Measurements from ENCODE around the gene RPL27.
A peak's percentile ranks its signal among the peaks of the same experiment; 100 is the strongest.
"Not testable (repeated sequence)": the region's sequence is repeated elsewhere in the genome, so short reads cannot be mapped to it uniquely, and the experiment has no call there.

The RPL27 gene

DNA sequence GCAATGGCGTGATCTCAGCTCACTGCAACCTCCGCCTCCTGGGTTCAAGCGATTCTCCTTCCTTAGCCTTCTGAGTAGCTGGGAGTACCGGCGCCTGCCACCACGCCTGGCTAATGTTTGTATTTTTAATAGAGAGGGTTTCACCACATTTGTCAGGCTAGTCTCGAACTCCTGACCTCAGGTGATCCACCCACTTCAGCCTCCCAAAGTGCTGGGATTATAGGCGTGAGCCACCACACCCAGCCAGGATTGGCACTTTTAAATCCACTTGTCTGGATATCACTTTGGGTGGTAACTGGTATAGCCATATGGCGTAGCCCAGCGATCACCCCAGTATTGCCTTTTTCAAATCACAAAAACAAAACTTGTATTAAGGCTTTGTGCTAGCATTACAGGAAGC lies 4.3 kb upstream of the RPL27 start:
- DNase-seq (ENCODE audit: low spot score): not testable (repeated sequence)

DNA sequence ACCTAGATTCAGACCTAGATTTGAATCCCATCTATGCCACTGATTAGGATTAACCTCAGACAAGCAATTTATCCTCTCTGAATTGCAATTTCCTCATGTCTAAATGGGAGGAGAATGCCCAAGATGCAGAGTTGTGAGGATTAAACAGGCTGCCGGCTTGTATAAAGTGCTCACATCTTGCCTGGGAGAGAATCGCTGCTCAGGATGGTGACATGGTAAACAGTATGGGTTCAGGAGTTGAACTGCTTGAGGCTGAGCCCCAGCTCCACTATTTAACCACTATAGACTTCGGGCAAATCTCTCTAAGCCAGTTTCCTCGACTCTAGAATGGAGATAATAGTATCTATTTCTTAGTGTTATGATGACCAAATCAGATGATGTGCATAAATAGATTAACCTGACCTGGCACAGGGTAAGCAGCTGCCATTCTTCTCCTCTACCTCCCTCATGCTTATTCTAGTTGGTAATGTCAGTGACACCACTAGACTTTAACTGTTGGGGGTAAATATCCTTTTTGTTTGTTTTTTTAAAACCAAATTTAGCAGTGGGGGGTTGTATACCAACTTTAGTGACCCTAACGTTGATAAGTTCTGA lies 732 bp upstream of the RPL27 start:
- peak; percentile 20 for DNase-seq (ENCODE audit: low spot score)

DNA sequence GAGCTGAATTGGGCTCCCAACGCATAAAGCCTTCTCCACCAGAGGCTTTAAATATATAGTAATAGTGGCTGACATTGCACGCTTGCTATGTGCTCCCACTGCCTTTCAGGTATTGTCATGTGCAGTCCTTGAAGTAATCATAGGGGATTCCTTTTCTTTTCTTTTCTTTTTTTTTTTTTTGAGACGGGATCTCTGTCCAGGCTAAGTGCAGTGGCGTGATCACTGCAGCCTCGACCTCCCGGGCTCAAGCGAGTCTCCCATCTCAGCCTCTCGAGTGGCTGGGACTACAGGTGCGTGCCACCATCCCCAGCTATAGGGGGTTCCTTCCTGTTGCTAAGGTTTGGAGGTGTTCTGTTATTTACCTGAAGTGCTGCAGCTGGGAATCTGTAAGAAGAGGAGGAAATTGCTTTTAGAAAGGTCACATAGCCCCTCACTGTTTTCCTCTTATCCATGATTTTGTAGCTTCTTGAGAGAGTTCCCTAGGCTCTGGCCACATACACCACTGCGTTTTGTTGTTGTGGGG lies 845 bp downstream of the RPL27 start:
- no peak for DNase-seq (ENCODE audit: low spot score)

DNA sequence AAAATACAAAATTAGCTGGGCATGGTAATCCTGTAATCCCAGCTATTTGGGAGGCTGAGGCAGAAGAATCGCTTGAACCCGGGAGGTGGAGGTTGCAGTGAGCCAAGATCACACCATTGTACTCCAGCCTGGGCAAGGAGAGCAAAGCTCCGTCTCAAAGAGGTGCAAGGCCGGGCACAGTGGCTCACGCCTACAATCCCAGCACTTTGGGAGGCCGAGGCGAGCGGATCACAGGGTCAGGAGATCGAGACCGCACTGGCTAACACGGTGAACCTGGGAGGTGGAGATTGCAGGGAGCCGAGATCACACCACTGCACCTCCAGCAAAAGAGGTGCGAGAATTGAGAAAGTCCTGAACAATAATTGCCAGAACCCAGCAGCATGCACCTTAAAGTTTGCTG lies 2.7 kb downstream of the RPL27 start:
- DNase-seq (ENCODE audit: low spot score): not testable (repeated sequence)

DNA sequence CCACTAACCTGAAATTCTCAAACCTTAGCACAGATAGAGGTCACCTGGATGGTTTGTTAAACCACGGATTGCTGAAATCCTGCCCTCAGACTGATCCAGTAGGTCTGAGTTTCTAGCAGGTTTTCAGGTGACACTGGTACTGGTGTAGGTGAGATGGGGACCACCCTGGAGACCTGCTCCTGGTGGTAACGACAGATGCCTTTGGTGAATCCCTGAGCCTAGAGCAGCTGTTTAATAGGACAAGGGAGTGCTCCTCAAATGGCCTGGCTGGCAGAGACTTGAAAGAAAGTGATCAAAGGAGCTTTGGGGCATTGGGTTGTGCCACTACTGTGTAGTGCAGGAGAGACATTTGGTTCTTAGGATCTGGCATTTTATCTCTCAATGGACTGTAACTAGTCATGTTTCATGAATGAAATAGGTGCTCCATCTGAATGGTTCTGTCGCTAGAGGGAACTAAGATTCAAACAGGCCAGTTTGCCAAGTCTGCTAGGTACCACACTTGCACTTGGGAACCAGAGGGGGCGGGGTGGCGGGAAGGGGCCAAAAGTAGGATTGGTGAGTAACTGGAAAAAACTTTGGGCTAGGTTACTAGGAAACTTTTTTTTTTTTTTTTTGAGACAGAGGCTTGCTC lies 5.4 kb downstream of the RPL27 start:
- no peak for DNase-seq (ENCODE audit: low spot score)

DNA sequence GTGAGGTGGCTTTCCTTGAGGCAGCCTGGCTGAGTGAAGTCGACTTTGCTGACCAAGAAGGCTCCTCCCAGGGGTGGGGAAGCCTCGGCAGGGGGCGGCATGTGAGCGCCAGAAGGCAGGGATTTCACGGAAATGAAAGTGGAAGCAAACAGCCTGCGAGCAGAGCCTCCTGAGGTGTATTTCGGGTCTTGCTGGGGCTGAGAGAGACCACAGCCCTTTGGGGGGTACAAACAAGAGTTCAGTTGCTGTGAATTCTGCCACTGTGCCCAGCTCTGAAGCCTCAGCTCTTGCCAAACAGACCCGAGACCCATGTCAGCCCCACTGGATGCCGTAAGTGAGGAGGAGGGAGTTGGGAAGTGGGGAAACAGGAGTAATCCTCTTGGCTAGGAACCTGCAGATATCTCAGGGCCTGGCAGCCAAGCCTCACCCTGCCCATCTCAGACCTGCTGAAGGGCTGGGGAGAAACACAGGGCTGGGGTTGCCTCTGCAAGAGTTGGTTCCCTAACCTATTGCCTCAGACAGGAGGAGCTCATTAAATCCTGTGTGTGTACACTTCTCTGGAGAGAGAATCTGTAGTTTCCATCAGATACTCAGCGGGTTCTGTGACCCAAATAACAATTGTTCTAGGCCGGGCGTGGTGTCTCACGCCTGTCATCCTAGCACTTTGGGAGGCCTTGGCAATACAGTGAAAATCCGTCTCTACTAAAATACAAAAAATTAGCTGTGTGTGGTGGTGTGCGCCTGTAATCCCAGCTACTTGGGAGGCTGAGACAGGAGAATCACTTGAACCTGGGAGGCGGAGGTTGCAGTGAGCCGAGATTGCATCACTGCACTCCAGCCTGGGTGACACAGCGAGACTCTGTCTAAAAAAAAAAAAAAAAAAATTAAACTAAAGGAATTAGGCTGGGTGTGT lies 8.7 kb downstream of the RPL27 start, which contains the start of gene IFI35:
TSS of gene IFI35 (plus strand) at position 146 of the 913 bp plus-strand sequence. CDS start at position 310, 164 bp downstream.
- DNase-seq (ENCODE audit: low spot score): peak; percentile 78

DNA sequence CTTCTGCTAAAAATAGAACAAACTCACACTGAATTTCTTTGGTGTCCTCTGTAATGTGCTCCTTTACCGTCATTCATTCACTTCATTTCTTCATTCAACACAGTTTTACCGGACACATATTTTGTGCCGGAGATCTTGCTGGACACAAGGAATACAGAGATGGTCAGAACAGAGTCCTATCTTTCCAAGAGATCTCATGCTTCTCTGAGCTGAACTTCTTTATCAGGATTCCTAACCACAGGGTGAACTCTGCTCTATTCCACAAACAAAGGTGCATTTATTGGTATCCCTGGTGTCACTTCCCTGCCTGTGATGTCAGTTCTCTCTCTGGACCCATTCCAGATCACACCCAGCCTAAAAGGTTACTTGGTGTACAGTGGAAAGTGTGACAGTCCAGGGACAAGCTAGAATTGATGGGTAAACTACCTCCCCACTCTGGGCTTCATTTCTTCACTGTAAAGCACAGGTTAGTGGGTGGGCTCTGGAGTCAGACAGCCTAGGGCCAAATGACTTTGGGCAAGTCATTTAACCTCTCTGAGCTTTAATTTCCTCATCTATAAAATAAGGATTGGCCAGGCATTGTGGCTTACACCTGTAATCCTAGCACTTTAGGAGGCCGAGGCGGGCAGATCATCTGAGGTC lies 12.6 kb downstream of the RPL27 start:
- DNase-seq (ENCODE audit: low spot score): no peak

DNA sequence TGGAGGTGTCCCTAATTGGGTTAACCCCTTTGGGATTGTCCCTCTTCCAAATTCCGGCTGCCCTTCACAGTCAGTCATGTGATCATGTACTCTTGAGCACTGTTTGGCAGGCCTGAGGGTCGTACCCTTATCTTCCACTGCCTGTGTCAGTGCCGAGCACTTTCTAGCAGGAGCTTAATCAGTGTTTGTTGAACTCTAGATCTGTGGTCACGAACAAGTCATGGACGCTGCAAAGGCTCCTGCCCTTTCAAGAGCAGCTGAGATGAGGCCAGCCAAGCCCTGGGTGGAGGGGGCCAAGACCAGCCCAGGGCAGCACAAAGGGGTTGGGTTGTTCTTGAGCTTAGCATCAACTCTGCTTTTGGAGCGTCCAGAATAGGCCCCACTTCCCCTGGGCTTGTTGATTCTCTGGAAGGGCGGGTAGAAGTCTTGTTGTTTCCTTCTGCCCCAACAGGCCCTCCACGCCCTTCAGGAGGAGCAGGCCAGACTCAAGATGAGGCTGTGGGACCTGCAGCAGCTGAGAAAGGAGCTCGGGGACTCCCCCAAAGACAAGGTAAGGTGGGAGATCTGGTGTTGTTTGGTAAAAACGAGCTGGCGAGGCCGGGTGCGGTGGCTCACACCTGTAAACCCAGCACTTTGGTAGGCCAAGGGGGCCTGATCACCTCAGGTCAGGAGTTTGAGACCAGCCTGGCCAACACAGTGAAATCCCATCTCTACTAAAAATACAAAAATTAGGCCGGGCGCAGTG lies 13.7 kb downstream of the RPL27 start:
- no peak for DNase-seq (ENCODE audit: low spot score)

DNA sequence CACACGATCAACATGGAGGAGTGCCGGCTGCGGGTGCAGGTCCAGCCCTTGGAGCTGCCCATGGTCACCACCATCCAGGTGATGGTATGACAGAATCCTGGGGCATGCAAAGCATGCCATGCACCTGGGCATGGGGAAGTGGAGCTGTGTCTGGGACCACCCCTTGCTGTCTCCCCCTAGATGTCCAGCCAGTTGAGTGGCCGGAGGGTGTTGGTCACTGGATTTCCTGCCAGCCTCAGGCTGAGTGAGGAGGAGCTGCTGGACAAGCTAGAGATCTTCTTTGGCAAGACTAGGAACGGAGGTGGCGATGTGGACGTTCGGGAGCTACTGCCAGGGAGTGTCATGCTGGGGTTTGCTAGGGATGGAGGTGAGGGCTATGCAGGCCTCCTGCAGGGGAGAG lies 15.1 kb downstream of the RPL27 start:
- no peak for DNase-seq (ENCODE audit: low spot score)

DNA sequence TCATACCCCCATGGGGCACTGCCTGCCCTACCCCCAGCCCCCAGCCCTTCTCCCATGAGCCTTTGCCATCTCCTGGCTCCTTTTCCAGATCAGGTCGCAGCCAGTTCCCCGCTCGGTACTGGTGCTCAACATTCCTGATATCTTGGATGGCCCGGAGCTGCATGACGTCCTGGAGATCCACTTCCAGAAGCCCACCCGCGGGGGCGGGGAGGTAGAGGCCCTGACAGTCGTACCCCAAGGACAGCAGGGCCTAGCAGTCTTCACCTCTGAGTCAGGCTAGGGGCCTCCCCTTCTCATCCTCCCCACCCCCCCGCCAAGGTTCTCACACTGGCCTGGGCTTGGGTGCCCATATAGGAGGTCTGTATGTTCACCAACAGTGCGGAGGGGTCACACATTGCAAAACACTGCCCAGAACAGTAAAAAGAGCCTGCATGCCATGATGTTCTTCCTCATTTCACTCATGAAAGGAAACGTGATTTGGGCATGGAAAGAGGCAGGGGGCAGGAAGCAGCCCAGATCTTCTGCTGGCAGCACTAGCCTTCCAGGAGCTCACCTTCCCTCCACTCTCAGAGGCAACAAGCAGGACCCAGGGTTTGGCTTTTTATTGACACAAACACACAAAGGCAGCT lies 15.9 kb downstream of the RPL27 start:
- no peak for DNase-seq (ENCODE audit: low spot score)

DNA sequence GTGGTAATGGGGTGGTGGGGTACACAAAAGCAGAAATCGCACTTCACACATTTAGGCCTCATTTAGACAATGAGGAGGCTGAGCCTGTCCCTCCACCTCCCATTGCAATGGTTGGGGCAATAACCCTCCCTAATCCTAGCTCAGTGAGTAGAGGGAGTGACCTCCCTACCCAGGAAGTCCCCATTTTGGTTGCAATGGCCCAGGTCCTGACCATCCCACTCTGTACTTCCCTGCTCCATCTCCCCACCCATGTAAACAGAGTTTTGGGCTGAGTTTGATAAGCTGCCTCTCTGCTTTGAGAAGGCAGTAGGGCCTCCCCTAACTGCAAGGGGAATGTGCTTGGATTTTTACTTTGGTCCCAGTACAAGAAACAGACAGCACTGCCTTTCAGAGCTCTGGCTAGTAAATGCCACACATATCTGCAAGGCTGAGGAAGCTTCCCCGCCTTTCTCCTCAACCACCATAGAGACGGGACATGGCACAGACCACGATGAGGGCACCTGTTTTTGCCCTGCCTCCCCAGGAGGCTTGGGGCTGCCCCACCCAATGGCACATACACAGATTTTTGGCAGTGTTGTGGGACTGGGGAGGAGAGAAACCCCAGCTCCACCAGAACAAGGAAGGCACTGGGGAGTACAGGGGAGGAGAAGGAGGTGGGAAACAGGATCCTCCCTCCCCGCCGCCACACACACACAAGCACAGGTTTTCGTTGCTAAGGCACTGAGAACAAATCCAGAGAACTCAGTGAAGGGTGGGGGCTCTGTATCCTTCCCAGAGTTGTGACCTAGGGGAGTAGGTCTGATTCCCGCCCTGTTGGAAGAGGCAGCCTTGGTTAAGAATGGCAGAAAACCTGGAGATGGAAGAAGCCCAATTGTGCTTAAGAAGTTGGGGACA lies 16.7 kb downstream of the RPL27 start:
- DNase-seq (ENCODE audit: low spot score): no peak

DNA sequence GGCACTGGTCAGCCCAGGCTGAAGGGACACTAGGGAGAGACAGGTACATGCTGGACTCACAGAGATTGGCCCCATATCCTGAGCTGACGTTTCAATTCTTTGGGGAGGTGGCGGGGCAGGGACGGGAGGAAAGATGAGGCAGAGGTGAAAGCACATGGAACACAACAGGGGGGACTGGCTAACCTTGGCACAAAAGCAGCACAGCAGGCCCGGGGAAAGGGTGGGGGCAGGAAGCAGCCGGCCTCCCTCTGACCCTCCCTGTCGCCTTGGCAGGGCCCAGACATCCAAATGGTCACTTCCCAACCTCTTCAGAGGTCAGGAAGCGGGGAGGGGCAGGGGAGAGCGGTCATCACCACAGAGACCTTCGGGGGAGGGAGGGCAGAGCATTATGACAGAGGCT lies 17.4 kb downstream of the RPL27 start:
- no peak for DNase-seq (ENCODE audit: low spot score)

DNA sequence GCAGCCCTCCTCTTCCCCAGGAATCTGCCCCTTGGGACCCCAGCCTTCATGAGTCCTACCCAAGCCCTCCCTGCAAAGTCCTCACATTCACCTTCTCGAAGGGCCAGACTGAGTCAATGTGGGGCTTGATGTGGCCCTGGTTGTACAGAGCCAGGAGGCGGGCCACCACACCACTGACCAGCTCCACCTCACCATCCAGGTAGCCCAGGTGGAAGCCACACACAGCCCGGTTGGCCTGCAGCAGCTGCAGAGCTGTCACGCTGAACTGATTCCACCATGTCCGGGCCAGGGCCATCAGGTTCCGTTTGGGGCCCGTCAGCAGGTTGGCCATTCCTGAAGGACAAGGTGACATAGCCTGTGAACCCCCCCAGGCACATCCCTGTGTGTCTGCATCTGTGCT lies 18.0 kb downstream of the RPL27 start:
- DNase-seq (ENCODE audit: low spot score): no peak

DNA sequence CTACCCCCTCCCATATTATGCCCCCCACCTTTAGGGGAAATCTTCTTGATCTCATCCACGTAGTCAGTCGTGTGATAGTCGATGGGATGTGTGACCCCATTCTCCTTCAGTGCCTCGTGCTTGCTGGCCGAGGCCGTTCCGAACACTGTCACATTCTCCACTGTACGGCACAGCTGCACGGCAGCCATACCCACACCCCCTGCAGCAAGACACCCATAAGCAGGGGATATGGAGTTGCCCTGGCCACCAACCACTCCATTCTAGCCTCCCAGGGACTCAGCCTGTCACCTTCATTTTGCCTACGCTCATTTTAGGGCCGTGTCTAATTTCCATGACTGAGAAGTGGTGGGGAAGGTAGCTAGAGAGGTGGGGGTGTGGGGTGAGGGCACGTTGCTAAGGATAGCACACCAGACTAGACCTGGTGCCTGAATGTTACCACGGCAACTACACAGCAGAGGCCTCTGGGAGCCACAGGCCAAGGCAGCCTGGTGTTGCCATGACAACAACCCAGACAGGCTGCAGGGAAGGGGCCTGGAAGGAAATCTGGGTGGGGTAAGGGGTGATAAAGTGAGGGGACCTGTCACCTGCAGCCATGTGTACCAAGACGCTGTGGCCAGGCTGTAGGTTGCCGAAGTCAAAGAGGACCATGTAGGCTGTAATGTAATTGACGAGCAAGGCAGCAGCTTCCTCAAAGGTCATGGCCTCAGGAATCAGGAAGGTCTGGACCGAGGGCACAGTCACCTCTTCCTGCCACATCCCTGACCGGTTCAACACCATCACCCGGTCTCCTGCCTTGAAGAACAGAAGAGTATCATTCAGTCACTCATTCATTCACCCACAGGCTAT lies 20.0 kb downstream of the RPL27 start:
- no peak for DNase-seq (ENCODE audit: low spot score)

DNA sequence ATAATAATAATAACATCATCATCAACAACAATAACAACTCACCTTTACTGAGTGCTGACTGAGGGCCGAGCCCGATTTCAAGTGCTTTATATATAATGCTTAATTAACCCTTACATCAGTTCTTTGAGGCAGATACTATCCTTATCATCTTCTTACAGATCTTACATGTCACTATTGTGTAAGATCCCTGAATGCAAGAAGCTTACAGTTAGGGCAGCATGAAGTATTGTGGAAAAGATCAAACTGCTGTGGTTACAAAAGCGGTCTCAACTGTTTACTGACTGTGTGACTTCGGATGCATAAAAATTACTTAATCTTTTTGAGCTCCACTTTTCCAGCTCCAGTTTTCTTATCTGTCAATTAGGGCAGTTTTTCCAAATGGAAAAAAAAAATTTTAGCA lies 20.7 kb downstream of the RPL27 start:
- DNase-seq (ENCODE audit: low spot score): no peak

DNA sequence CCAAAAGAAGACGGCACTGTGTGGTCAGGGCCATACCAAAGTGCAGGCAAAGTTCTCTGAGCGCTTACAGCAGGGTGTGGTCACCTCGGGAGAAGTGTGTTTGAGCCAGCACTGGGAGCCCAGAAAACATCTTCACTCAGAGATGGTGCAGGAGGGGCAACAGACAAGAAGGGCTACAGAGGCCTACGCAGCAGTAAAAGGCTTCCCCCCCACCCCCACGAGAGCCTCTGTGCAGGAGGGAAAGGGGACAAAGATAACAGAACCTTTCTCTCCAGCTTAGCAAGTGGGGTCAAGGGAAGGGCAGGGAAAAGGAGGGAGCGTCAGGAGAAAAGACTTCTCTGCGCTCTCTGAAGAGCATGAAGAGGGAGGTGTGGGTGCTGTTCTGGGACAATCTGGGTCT lies 21.2 kb downstream of the RPL27 start:
- no peak for DNase-seq (ENCODE audit: low spot score)

DNA sequence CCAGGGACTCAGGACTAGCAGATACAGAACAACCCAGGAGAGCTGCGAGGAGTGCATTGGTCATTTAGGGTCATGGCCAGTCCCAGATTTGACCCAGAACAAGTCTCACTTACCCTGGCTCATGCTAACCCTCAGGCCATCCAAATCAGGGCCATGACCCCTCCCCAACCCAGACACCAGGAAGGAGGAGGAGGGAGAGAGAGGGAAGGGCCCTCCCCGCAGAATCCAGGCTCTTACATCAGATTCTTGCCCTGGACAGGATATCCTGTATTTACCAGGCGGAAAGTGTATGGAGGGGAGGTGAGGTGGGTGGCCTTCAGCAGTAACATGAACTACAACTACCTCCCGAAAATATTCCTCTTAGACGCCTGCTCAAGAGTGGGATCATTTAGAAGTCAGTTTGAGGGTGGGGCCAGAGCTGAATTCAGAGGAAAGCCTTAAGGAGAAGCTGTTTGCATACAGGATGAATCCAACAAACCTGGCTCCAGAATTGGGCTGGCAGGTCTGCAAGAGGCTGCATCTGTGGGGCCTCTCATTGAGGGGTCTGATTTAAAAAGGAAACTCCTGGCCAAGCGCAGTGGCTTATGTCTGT lies 21.9 kb downstream of the RPL27 start:
- no peak for DNase-seq (ENCODE audit: low spot score)

Data from hematopoietic multipotent progenitor cell treated with erythropoietin and hydrocortisone succinate and interleukin-3 and kit ligand, for 17 days (in vitro differentiated cells).